A549 (cell line): ENCODE results near the gene RUFY2.

ENCODE experiments used
- CEBPB ChIP-seq, 2 experiments: fragments of >200 bp in 1 of 2; sonication (Bioruptor Twin) in 1 of 2; formaldehyde crosslinking in 1 of 2; IDR thresholded peaks; 2 replicates each; pipeline ENCODE4 v1.6.1; 2012 to 2016
- CHD2 ChIP-seq: fragments of 150-350 bp; IDR thresholded peaks from 2 replicates; pipeline ENCODE4 v1.6.1; 2014; ENCODE audit warnings: low read length; ENCODE audit not compliant: partially characterized antibody
- CHD4 ChIP-seq: fragments of 200-600 bp; sonication (generic); IDR thresholded peaks from 2 replicates; pipeline ENCODE4 v1.6.1; 2016; ENCODE audit warnings: antibody characterized with exemption, mild to moderate bottlenecking, borderline replicate concordance
- CTCF ChIP-seq: fragments of >200 bp; sonication (Bioruptor Twin); formaldehyde crosslinking; IDR thresholded peaks from 3 replicates; pipeline ENCODE4 v1.5.1; 2016
- KDM1A ChIP-seq: fragments of 200-600 bp; sonication (generic); IDR thresholded peaks from 2 replicates; pipeline ENCODE4 v1.6.1; 2016; ENCODE audit warnings: low read depth, mild to moderate bottlenecking
- POLR2A ChIP-seq: IDR thresholded peaks from 2 replicates; pipeline ENCODE4 v1.6.1; 2012; ENCODE audit warnings: mild to moderate bottlenecking, low read length
- RAD21 ChIP-seq, 2 experiments: fragments of >200 bp in 1 of 2; sonication (Bioruptor Twin) in 1 of 2; formaldehyde crosslinking in 1 of 2; IDR thresholded peaks in 1 of 2; conservative IDR thresholded peaks in 1 of 2; 2 replicates in 1 of 2; 3 replicates in 1 of 2; pipeline ENCODE4 v1.6.1; 2012 to 2018; ENCODE audit warnings: inconsistent platforms in 1 of 2
- REST ChIP-seq: fragments of 200-600 bp; sonication (generic); IDR thresholded peaks from 2 replicates; pipeline ENCODE4 v1.6.1; 2016; ENCODE audit warnings: antibody characterized with exemption, mild to moderate bottlenecking, moderate library complexity
- RNF2 ChIP-seq: fragments of 200-600 bp; sonication (generic); IDR thresholded peaks from 2 replicates; pipeline ENCODE4 v1.6.1; 2016; ENCODE audit warnings: low read depth, mild to moderate bottlenecking, antibody characterized with exemption, moderate library complexity, borderline replicate concordance

- TF ChIP-seq CTCF (no peak), POLR2A (no peak), CEBPB (IDR thresholded peaks at IDR 0.05) (no peak), CHD4 (no peak), CHD2 (no peak), RNF2 (no peak), REST (no peak), RAD21 (conservative IDR thresholded peaks at IDR 0.05 in 1 of 2, IDR thresholded peaks at IDR 0.05 in 1 of 2) (no peak), KDM1A (no peak)
Observed at GRCh38 chr10:68419376-68419775, 12.3 kb upstream of the RUFY2 start.
